Adrenal gland (tissue), 5 donors: ENCODE data around the gene CSNK1G3.

Experiments
- POLR2A ChIP-seq, 2 donors: fragments of 450-650 bp; IDR thresholded peaks; one replicate each; pipeline ENCODE4 v1.6.1; 2017; ENCODE audit warnings: antibody characterized with exemption in 2 of 2, mild to moderate bottlenecking in 2 of 2, moderate library complexity in 1 of 2
- TF ChIP-seq, protein P1 (sequence below), 6 experiments: fragments of 450-650 bp in 4 of 6; fragments of 200-600 bp in 2 of 6; sonication (generic) in 1 of 6; IDR thresholded peaks; 1 replicate in 5 of 6; 2 replicates in 1 of 6; pipeline versions ENCODE4 v1.5.1 to v1.8.0; 2016 to 2021; ENCODE audit warnings: antibody characterized with exemption in 6 of 6, mild to moderate bottlenecking in 2 of 6, moderate library complexity in 1 of 6
- donor health status: DM: no; HTN: no; CAD: no.

DNA sequence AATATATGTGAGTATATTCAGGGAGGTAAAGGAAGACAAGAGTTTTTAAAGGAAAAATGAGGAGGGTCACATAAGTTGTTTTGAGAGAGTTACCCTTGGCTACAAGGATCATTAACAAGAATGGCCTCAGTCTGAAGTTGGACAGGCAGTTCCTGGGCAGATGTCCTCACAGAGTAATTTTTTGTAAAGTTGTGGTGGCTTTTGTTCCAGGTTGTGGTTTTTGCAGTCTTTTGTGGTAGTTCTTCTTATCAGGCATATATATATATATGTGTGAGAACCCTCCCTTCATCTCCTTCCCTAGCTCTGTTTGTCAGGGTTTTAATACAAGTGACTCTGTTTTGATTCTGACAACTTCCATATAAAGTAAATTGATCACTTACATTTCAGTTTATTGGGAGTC lies 60.0 kb downstream of the CSNK1G3 start:
- TF ChIP-seq, protein P1, sequence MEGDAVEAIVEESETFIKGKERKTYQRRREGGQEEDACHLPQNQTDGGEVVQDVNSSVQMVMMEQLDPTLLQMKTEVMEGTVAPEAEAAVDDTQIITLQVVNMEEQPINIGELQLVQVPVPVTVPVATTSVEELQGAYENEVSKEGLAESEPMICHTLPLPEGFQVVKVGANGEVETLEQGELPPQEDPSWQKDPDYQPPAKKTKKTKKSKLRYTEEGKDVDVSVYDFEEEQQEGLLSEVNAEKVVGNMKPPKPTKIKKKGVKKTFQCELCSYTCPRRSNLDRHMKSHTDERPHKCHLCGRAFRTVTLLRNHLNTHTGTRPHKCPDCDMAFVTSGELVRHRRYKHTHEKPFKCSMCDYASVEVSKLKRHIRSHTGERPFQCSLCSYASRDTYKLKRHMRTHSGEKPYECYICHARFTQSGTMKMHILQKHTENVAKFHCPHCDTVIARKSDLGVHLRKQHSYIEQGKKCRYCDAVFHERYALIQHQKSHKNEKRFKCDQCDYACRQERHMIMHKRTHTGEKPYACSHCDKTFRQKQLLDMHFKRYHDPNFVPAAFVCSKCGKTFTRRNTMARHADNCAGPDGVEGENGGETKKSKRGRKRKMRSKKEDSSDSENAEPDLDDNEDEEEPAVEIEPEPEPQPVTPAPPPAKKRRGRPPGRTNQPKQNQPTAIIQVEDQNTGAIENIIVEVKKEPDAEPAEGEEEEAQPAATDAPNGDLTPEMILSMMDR (IDR thresholded peaks at IDR 0.05): no peak
- TF ChIP-seq POLR2A (IDR thresholded peaks at IDR 0.05): no peak
